Activated CD4-positive, alpha-beta memory T cell treated with anti-CD3 and anti-CD28 coated beads for 36 hours (primary cell): ENCODE results near the gene FAM78B. TPM values are rescaled to one million over a fixed set of nuclear protein-coding genes. Genes with fewer than 3 reads are reported as not detected.

Source experiments
- CTCF ChIA-PET: fragments of 350-600 bp; sonication (Branson Sonifier 250); formaldehyde crosslinking; loops from one replicate; lab custom pipeline; 2021; ENCODE audit warnings: antibody characterized with exemption, inconsistent platforms; lab: Charles Lee
- POLR2A ChIA-PET: fragments of 350-600 bp; sonication (Branson Sonifier 250); formaldehyde crosslinking; loops from one replicate; lab custom pipeline; 2021; ENCODE audit warnings: antibody characterized with exemption; lab: Charles Lee
- DNase-seq: peaks from one replicate; pipeline ENCODE4 v3.0.0-alpha.2; 2020
- H3K27ac Mint-ChIP-seq: one replicate; pipeline ENCODE4 v1.8.0; 2021; ENCODE audit warnings: mixed read lengths
- H3K27me3 Mint-ChIP-seq: one replicate; pipeline ENCODE4 v1.8.0; 2021; ENCODE audit warnings: mixed read lengths
- H3K36me3 Mint-ChIP-seq: one replicate; pipeline ENCODE4 v1.8.0; 2021; ENCODE audit warnings: mixed read lengths
- H3K4me1 Mint-ChIP-seq: one replicate; pipeline ENCODE4 v1.8.0; 2021; ENCODE audit warnings: low read depth, mixed read lengths
- H3K4me3 Mint-ChIP-seq: one replicate; pipeline ENCODE4 v1.8.0; 2021; ENCODE audit warnings: mild to moderate bottlenecking, mixed read lengths
- H3K9me3 Mint-ChIP-seq: one replicate; pipeline ENCODE4 v1.8.0; 2021; ENCODE audit warnings: mixed read lengths
- intact Hi-C: fragments of 100-400 bp; cut with micrococcal nuclease; formaldehyde crosslinking; loops from one replicate; pipeline ENCODE4 v1.15.1; 2023
- total RNA-seq, 2 experiments: library from RNA; stranded (reverse); gene quantifications; one replicate each; pipeline ENCODE4 v1.2.3, GENCODE V29; 2021

The FAM78B gene, protein sequence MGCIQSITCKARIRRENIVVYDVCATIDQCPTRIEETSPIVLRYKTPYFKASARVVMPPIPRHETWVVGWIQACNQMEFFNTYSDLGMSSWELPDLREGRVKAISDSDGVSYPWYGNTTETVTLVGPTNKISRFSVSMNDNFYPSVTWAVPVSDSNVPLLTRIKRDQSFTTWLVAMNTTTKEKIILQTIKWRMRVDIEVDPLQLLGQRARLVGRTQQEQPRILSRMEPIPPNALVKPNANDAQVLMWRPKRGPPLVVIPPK
- total RNA-seq = under 1 TPM; 0.24 to 0.27 TPM

DNA sequence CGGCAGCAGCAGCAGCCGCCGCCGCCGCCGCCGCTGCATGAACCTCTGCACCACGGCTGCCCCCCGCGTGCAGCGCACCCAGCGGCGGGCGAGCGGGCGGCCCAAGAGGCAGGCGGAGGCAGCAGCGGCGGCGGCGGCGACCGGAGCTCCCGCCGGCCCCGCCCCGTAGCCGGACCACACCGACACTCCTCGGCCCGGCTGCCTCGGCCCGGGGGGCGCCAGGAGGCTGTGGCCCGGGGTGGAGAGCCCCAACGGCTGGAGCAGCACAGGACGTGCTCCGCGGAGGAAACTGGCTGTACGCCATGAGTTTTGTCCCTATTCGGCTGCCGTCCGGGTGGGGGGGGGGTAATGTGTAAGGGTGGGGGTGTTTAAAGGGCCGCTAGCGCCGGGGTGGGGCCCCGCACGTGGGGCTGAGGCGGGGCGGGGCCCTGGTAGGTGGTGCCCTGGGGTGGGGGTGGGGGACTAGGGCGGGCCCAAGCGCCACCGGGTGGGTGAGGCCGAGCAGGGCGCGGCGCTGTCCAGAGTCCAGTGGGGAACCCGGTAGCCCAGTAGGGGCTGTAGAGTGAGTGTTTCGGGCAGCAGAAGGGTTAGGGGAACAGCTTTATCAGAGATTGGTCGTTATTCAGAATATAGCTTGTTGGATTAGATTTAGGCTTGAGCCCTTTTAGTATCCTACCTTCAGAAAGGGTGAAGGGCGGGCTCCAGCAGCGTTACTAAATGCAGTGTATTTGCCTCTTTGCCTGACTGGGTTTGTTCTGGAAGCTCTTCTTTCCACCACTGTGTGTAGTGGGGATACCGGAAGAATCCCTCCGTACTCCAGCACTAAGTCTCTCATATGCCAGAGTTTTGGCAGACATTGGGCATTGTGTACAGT, at the start of gene FAM78B:
Gene FAM78B (minus strand): TSS at position 304 of the 874 bp plus-strand sequence. CDS start 753 bp downstream, outside the sequence.
- intact Hi-C loops = loop anchor here (2.0 to 5.0 kb wide), 4 partner anchors 86 to 670 kb away; partner anchors contain the start of gene POGK
- peak; percentile 72 for DNase-seq
- Mint-ChIP-seq H3K4me3 (peak within 1 kb of the TSS; percentile 67), H3K4me1 (peaks cover 23% of the 10 kb centered on the region), H3K36me3 (no peaks in the 10 kb centered on the region), H3K9me3 (no peaks in the 10 kb centered on the region), H3K27ac (no peak within 1 kb of the TSS), H3K27me3 (peaks cover 33% of the 10 kb centered on the region)
- CTCF ChIA-PET = interaction anchor here (0.6 kb wide), 1 partner anchor 397 kb away, joined by 3 read pairs; no protein-coding TSS in a partner anchor
- POLR2A ChIA-PET = no interaction called here

DNA sequence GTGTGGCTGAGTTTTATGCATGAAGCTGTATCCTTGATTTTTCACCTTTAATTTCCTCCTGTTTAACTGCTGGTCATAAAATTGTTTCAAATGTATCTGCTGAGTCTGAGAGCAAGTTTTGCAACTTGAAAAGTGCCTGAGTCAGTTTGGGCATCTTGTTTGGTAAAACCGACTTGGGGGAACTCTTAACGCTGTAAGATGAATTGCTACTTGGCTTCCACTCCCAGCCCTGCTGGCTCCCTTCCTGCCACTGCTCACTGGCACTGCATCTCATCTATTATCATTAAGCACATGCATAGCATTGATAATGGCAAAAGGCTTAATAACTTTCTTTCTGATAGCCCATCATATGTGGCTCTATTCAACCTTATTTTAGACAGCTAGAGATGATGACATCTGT, 35.7 kb upstream of the FAM78B start:
- CTCF ChIA-PET = no interaction called here
- no peaks in the 10 kb centered on the region for H3K27me3 Mint-ChIP-seq
- POLR2A ChIA-PET = no interaction called here
- no peaks in the 10 kb centered on the region for H3K4me1 Mint-ChIP-seq
- DNase-seq = no peak
- intact Hi-C loops = no loop called here
- H3K27ac Mint-ChIP-seq = no peak overlapping the region
- H3K9me3 Mint-ChIP-seq = no peaks in the 10 kb centered on the region
- no peak overlapping the region for H3K4me3 Mint-ChIP-seq
- no peaks in the 10 kb centered on the region for H3K36me3 Mint-ChIP-seq

DNA sequence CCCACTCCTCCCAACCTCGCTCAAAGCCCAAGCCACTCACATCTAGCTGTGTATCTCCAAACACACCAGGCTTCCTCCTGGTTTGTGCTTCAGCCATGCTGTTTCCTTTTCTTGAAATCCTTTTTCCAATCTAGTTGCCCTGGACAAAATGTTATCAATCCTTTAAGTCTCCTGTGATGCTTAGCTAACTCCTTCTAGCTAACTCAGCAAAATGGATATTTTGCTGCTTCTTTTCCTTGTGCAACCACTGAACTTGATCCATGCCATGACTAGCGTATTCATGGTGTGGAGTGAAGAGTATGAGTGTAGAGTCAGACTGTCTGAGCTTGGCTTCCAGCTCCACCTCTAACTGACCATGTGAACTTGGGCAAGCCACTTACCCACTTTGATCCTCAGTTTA, 33.9 kb upstream of the FAM78B start:
- CTCF ChIA-PET = no interaction called here
- no peak overlapping the region for H3K4me3 Mint-ChIP-seq

DNA sequence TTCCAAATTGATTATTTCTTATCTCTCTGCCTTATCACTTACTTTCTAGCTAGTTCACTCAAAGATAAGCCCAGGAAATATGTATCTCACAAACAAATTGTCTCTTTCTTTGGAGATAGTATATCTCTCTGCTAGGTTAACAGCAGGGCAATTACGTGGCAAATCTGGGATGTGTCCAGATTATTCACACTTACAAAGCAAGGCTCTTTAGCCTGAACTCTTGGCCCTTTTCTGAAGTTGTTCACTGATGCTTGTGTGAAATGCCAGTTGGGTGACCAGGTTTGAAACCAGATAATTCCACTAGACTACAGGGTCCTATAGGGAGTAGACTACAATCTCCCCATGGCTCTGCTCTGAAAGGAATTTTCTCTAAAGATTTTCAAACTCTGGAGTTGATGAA, 30.8 kb upstream of the FAM78B start:
- no peaks in the 10 kb centered on the region for H3K4me1 Mint-ChIP-seq
- H3K36me3 Mint-ChIP-seq = no peaks in the 10 kb centered on the region
- H3K27me3 Mint-ChIP-seq = peaks cover 5% of the 10 kb centered on the region
- POLR2A ChIA-PET = no interaction called here
- no peak overlapping the region for H3K4me3 Mint-ChIP-seq
- DNase-seq = no peak
- intact Hi-C loops = no loop called here
- no peaks in the 10 kb centered on the region for H3K9me3 Mint-ChIP-seq
- CTCF ChIA-PET = no interaction called here
- no peak overlapping the region for H3K27ac Mint-ChIP-seq

More for the DNA sequence above, 33.9 kb upstream of the FAM78B start:
- intact Hi-C loops = no loop called here
- POLR2A ChIA-PET = no interaction called here
- H3K9me3 Mint-ChIP-seq = no peaks in the 10 kb centered on the region
- no peaks in the 10 kb centered on the region for H3K4me1 Mint-ChIP-seq
- peaks cover 2% of the 10 kb centered on the region for H3K27me3 Mint-ChIP-seq
- H3K27ac Mint-ChIP-seq = no peak overlapping the region
- DNase-seq = no peak
- H3K36me3 Mint-ChIP-seq = no peaks in the 10 kb centered on the region

DNA sequence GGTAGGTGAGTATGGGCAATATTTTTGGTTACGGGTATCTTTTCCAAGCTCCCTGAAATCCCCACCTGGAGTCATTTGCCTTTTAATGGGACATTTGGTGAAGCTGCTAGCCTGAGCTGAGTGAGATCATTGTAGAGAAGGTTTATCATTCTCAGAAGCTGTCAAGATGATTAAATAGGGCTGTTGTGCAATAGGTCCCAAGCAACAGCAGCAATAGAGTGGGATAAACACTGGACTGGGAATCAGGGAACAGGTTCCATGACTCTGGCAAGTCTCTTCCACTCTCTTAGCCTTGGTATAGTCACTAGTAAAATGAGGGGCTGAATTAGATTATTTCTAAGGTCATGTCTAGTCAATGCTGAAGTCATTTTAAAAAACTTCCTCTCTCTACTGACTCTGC, 30.3 kb upstream of the FAM78B start:
- DNase-seq = no peak
- intact Hi-C loops = no loop called here
- POLR2A ChIA-PET = no interaction called here
- Mint-ChIP-seq H3K4me3 (no peak overlapping the region), H3K4me1 (no peaks in the 10 kb centered on the region), H3K27ac (no peak overlapping the region), H3K36me3 (no peaks in the 10 kb centered on the region), H3K27me3 (peaks cover 5% of the 10 kb centered on the region), H3K9me3 (no peaks in the 10 kb centered on the region)
- CTCF ChIA-PET = no interaction called here

DNA sequence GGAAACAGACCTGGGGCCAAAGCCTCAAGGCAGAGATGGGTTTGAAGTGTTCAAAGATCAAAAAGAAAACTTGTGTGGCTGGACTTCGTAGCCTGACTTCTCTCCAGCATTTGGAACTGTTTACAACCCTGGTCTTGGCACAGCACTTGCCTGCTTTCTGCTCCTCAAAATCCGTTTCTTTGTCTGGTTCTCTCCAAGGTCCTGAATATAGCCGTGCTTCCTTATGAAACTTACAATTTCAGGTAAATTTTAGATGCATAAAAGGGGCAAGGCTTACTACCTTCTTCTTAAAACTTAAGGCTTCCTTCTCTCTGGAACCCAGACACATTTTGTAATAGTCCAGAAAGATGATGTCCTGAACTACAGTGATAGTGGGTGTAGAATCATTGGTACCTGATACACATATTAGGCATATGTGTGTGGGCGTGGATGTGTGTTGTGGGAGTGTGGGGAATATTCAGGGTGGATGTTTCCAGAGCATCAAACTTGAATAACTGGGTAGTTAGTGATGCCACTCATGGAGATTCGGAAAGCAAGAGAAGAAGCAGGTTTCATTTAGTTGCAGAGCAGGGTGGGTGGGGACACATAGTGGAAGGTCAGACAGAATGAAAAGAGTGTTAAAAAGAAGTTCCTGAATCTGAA, 26.4 kb upstream of the FAM78B start:
- DNase-seq = no peak
- Mint-ChIP-seq H3K9me3 (no peaks in the 10 kb centered on the region), H3K27me3 (peaks cover 5% of the 10 kb centered on the region), H3K27ac (no peak overlapping the region), H3K4me1 (no peaks in the 10 kb centered on the region), H3K36me3 (no peaks in the 10 kb centered on the region), H3K4me3 (no peak overlapping the region)
- intact Hi-C loops = no loop called here
- CTCF ChIA-PET = no interaction called here
- POLR2A ChIA-PET = no interaction called here

DNA sequence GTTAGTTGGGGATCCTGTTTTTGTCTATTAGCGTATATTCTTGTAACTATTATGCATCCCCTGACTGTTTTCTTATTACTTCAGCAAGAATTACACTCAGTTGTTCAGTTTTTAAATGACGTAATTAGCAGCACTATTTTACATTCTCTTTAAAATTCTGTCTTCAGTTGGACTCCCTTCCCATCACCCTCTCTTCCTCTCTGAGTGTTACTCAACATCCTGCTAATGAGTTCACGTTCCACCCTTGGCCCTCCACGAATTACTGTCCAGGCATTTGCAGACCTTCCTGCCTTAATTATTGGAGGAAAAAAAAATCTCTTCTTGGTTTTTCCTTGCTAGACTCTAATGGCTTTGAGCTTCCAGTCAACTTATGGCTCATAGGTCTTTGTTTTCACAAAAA, 23.6 kb upstream of the FAM78B start:
- CTCF ChIA-PET = no interaction called here
- Mint-ChIP-seq H3K27me3 (peaks cover 3% of the 10 kb centered on the region), H3K4me1 (no peaks in the 10 kb centered on the region), H3K36me3 (no peaks in the 10 kb centered on the region), H3K9me3 (no peaks in the 10 kb centered on the region), H3K4me3 (no peak overlapping the region), H3K27ac (no peak overlapping the region)
- DNase-seq = no peak
- POLR2A ChIA-PET = no interaction called here
- intact Hi-C loops = no loop called here

DNA sequence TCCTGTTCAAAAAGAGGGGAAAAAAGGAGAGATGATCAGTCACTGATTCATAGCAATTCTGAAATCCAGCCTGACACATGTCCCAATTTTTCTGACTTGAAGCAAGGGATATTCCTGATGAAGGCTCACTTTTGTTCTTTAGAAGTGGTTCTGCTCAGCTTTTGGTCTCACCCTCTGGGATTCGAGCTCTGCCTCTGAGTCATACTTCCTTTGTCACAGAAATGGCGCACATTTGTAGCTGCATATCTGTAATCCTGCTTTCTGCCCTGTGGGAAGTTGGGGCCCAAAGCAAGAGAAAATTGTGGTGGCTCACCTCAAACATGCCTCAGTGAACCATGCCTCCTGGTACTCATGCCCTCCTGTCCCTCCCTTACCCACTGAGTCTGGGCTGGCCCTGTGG, 22.3 kb upstream of the FAM78B start:
- Mint-ChIP-seq H3K36me3 (no peaks in the 10 kb centered on the region), H3K27me3 (peaks cover 5% of the 10 kb centered on the region), H3K4me1 (no peaks in the 10 kb centered on the region), H3K9me3 (no peaks in the 10 kb centered on the region), H3K4me3 (no peak overlapping the region), H3K27ac (no peak overlapping the region)
- intact Hi-C loops = no loop called here
- ChIA-PET POLR2A (no interaction called here), CTCF (no interaction called here)
- DNase-seq = no peak

DNA sequence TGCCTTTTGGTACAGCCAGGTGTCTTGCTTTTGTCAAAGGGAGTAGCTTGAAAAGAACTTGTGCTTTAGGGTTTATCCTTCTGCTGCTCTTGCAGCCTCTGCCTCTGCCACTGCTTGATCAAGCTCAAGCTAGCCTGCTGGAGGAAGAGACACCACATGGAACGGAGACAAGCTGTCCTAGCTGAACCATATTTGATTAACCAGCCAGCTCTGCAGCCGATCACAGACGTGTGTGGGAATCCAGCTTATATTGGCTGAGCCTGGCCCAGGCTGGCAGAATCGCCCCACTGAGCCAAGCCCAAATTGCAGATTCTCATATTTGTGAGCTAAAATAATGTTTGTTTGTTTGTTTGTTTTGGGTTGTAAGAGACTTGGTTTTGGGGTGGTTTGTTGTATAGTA, 18.7 kb upstream of the FAM78B start:
- DNase-seq = no peak
- POLR2A ChIA-PET = no interaction called here
- intact Hi-C loops = no loop called here
- Mint-ChIP-seq H3K4me3 (no peak overlapping the region), H3K27ac (no peak overlapping the region), H3K4me1 (no peaks in the 10 kb centered on the region), H3K36me3 (no peaks in the 10 kb centered on the region), H3K9me3 (no peaks in the 10 kb centered on the region), H3K27me3 (peaks cover 5% of the 10 kb centered on the region)
- CTCF ChIA-PET = interaction anchor here (1.6 kb wide), 1 partner anchor 21 kb away, joined by 4 read pairs; no protein-coding TSS in a partner anchor

DNA sequence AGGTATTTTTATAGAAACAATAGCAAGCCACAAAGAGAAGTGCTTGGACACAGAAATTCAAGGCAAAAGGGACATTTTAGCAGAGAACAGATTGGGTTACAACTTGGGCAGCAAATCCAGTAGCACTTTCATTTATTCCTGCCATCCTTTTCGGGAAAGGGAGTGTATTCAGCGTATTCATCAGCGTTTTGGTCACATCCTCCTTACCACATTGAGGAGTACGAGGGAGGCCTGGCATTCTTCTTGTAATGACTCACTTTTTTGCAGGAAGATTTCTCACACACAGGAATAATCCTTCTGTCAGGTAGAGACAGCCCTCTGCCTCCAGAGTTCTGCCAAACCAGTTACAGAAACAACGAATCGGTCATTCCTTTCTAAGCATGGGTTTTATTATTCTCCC, 18.1 kb upstream of the FAM78B start:
- Mint-ChIP-seq H3K4me3 (no peak overlapping the region), H3K27me3 (peaks cover 5% of the 10 kb centered on the region), H3K36me3 (no peaks in the 10 kb centered on the region), H3K27ac (no peak overlapping the region), H3K9me3 (no peaks in the 10 kb centered on the region), H3K4me1 (no peaks in the 10 kb centered on the region)
- intact Hi-C loops = no loop called here
- no peak for DNase-seq
- ChIA-PET CTCF (no interaction called here), POLR2A (no interaction called here)

DNA sequence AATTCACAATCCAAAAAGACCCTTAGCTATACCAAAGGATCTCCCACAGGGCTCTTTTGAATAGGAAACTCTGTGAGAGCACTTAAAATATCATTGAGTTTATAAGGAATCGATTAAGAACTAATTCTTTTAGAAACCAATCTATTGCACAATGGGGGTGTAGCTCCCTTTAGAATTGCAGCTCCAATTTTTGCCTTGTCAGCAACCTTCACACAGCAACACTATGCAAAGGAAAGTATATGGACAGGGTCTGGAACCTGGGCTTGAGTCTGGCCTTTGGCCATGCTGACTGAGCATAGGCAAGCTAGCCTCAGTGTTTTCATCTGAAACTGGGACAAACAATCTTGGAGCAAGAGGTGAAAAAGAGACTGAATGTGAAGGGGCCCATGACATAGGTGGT, 17.2 kb upstream of the FAM78B start:
- Mint-ChIP-seq H3K4me3 (no peak overlapping the region), H3K4me1 (no peaks in the 10 kb centered on the region), H3K27ac (no peak overlapping the region), H3K9me3 (no peaks in the 10 kb centered on the region), H3K36me3 (no peaks in the 10 kb centered on the region), H3K27me3 (peaks cover 5% of the 10 kb centered on the region)
- intact Hi-C loops = no loop called here
- POLR2A ChIA-PET = no interaction called here
- DNase-seq = no peak
- CTCF ChIA-PET = no interaction called here

DNA sequence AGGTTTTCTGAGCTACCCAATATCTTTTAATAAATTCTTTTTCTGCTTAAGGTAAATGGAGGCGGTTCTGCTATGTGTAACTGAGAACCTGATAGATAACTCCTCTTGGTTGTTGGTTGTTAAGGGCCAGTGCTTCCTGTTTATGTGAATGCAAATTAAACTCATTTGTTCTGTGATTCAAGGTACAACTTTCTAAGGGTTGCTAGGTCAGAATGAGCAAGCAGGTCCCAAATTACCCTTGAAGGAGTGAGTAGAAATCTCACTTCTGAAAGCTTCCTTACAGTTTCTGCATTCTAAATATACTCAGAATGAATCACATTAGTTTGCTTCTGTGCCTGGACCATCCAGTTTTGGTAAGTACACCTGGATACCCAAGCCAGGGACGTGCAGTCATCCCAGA, 15.5 kb upstream of the FAM78B start:
- Mint-ChIP-seq H3K36me3 (no peaks in the 10 kb centered on the region), H3K4me3 (no peak overlapping the region), H3K27ac (no peak overlapping the region), H3K9me3 (no peaks in the 10 kb centered on the region), H3K27me3 (peaks cover 13% of the 10 kb centered on the region), H3K4me1 (no peaks in the 10 kb centered on the region)
- intact Hi-C loops = no loop called here
- ChIA-PET CTCF (no interaction called here), POLR2A (no interaction called here)
- DNase-seq = no peak
